Smooth muscle cell (in vitro differentiated cells): Measurements from ENCODE around the gene TIE1. TPM values are rescaled to one million over a fixed set of nuclear protein-coding genes. Genes with fewer than 3 reads are reported as not detected.

ENCODE experiments used
- DNase-seq: peaks from one replicate; lab custom pipeline; 2025; ENCODE audit not compliant: unreplicated experiment; lab: John Stamatoyannopoulos, UW
- H2AFZ ChIP-seq: fragments of 200-600 bp; sonication (generic); 2 replicates; pipeline ENCODE4 v1.6.0; 2016; ENCODE audit warnings: antibody characterized with exemption, low read depth, mild to moderate bottlenecking
- H3F3A ChIP-seq: fragments of 200-600 bp; sonication (generic); 2 replicates; pipeline ENCODE4 v1.6.0; 2017; ENCODE audit warnings: antibody characterized with exemption, low read depth
- H3K27ac ChIP-seq: fragments of 200-600 bp; sonication (generic); 2 replicates; pipeline ENCODE4 v1.5.1; 2016; ENCODE audit warnings: low read depth, mild to moderate bottlenecking
- H3K27me3 ChIP-seq: fragments of 200-600 bp; sonication (generic); 2 replicates; pipeline ENCODE4 v1.6.1; 2016; ENCODE audit warnings: low read depth, mild to moderate bottlenecking
- H3K36me3 ChIP-seq: fragments of 200-600 bp; sonication (generic); 2 replicates; pipeline ENCODE4 v1.5.1; 2016; ENCODE audit warnings: low read depth
- H3K4me1 ChIP-seq: fragments of 200-600 bp; sonication (generic); 2 replicates; pipeline ENCODE4 v1.5.1; 2016; ENCODE audit warnings: low read depth
- H3K4me2 ChIP-seq: fragments of 200-600 bp; sonication (generic); 2 replicates; pipeline ENCODE4 v1.6.0; 2016; ENCODE audit warnings: mild to moderate bottlenecking
- H3K4me3 ChIP-seq: fragments of 200-600 bp; sonication (generic); 2 replicates; pipeline ENCODE4 v1.5.1; 2016; ENCODE audit warnings: mild to moderate bottlenecking
- H3K79me2 ChIP-seq: fragments of 200-600 bp; sonication (generic); 2 replicates; pipeline ENCODE4 v1.6.0; 2016; ENCODE audit warnings: low read depth, mild to moderate bottlenecking
- H3K9ac ChIP-seq: fragments of 200-600 bp; sonication (generic); 2 replicates; pipeline ENCODE4 v1.6.0; 2016; ENCODE audit warnings: low read depth
- H3K9me3 ChIP-seq: fragments of 200-600 bp; sonication (generic); replicated peaks from 2 replicates; pipeline ENCODE4 v1.5.1; 2016; ENCODE audit warnings: low read depth
- H4K20me1 ChIP-seq: fragments of 200-600 bp; sonication (generic); 2 replicates; pipeline ENCODE4 v1.6.0; 2016; ENCODE audit warnings: low read depth
- WGBS: methylation state at CpG from one replicate; pipeline ENCODE4 v1.1.7; 2016; ENCODE audit warnings: low lambda C conversion rate; 5-methylcytosine and 5-hydroxymethylcytosine counted together
- polyA plus RNA-seq: library from polyadenylated mRNA; unstranded; fragments of >200 nt; fragmentation: Nextera tagmentation; extraction: Ambion mirVana; gene quantifications from 2 replicates; pipeline ENCODE4 v1.2.1, GENCODE V29; 2016
- total RNA-seq: library from RNA; depleted of rRNA; stranded (reverse); fragments of >200 nt; gene quantifications from 2 replicates; pipeline ENCODE4 v1.2.3, GENCODE V29; 2014
- TF ChIP-seq, protein P1 (sequence below): fragments of 200-600 bp; sonication (generic); IDR thresholded peaks from 2 replicates; pipeline ENCODE4 v1.5.1; 2017; ENCODE audit warnings: borderline replicate concordance, mild to moderate bottlenecking, antibody characterized with exemption; ENCODE audit not compliant: insufficient read depth, poor library complexity, severe bottlenecking

The TIE1 gene
- total and polyA plus RNA-seq, 2 experiments from 2014 or later = 0.18 to 0.73 TPM

DNA sequence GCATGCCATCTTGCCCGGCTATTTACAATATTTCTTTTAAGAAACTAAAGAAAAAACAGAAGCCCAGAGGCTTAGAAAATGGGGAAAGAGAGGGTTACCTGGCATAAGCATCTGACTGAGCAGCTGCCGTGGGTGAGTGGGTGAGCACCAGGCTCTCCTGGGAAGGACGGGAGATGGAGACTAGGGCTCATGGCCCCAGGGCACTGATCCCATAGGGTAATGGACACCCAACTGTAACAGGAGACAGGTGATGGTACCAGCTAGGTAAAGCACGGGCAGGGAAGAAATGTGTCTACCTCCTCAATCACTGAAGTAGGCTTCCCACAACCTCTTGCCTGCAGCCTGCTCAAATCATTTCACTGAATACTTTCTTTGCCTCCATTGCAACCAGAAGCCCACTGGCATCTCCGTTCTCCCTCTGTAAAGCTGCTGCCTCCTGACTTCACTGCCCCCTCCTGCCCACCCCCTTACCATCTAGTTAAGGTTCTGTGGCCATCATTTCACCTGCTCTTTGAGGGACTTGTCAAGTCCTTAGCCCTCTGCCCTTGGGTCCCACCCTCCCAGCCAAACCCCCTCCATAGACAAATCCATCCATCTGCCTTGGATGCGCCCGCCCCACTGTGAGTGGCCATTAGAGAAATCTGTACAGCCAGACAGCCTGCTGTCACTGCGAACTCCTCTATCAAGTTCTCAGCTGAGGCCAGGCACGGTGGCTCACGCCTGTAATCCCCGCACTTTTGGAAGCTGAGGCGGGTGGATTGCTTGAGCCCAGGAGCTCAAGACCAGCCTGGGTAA lies 24.8 kb upstream of the TIE1 start:
- Histone ChIP-seq H3K79me2 (no peaks in the 10 kb centered on the region), H3K9me3 (no peaks in the 10 kb centered on the region), H3K36me3 (no peaks in the 10 kb centered on the region), H3K27ac (no peak overlapping the region), H3F3A (no peaks in the 10 kb centered on the region), H2AFZ (no peak overlapping the region), H3K9ac (no peak overlapping the region), H3K4me2 (no peak overlapping the region), H3K4me3 (no peak overlapping the region), H3K4me1 (peaks cover 5% of the 10 kb centered on the region), H4K20me1 (no peaks in the 10 kb centered on the region), H3K27me3 (no peaks in the 10 kb centered on the region)
- TF ChIP-seq, protein P1, sequence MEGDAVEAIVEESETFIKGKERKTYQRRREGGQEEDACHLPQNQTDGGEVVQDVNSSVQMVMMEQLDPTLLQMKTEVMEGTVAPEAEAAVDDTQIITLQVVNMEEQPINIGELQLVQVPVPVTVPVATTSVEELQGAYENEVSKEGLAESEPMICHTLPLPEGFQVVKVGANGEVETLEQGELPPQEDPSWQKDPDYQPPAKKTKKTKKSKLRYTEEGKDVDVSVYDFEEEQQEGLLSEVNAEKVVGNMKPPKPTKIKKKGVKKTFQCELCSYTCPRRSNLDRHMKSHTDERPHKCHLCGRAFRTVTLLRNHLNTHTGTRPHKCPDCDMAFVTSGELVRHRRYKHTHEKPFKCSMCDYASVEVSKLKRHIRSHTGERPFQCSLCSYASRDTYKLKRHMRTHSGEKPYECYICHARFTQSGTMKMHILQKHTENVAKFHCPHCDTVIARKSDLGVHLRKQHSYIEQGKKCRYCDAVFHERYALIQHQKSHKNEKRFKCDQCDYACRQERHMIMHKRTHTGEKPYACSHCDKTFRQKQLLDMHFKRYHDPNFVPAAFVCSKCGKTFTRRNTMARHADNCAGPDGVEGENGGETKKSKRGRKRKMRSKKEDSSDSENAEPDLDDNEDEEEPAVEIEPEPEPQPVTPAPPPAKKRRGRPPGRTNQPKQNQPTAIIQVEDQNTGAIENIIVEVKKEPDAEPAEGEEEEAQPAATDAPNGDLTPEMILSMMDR = no peak
- no peak for DNase-seq
- 84% methylated on average over 12 of the region's 12 CpGs for WGBS

GRCh38 chr1:43276673-43277072 lies 24.1 kb upstream of the TIE1 start:
- H3K9ac ChIP-seq = no peak overlapping the region
- DNase-seq = no peak
- H3F3A ChIP-seq = no peaks in the 10 kb centered on the region
- H3K79me2 ChIP-seq = no peaks in the 10 kb centered on the region
- no peaks in the 10 kb centered on the region for H3K4me1 ChIP-seq
- H3K27me3 ChIP-seq = no peaks in the 10 kb centered on the region
- no peak overlapping the region for H3K4me3 ChIP-seq
- WGBS = 90% methylated on average over 7 of the region's 7 CpGs
- no peaks in the 10 kb centered on the region for H4K20me1 ChIP-seq
- TF ChIP-seq, protein P1 = no peak
- no peak overlapping the region for H2AFZ ChIP-seq
- H3K9me3 ChIP-seq = no peaks in the 10 kb centered on the region
- H3K4me2 ChIP-seq = no peak overlapping the region
- no peaks in the 10 kb centered on the region for H3K36me3 ChIP-seq
- no peak overlapping the region for H3K27ac ChIP-seq

DNA sequence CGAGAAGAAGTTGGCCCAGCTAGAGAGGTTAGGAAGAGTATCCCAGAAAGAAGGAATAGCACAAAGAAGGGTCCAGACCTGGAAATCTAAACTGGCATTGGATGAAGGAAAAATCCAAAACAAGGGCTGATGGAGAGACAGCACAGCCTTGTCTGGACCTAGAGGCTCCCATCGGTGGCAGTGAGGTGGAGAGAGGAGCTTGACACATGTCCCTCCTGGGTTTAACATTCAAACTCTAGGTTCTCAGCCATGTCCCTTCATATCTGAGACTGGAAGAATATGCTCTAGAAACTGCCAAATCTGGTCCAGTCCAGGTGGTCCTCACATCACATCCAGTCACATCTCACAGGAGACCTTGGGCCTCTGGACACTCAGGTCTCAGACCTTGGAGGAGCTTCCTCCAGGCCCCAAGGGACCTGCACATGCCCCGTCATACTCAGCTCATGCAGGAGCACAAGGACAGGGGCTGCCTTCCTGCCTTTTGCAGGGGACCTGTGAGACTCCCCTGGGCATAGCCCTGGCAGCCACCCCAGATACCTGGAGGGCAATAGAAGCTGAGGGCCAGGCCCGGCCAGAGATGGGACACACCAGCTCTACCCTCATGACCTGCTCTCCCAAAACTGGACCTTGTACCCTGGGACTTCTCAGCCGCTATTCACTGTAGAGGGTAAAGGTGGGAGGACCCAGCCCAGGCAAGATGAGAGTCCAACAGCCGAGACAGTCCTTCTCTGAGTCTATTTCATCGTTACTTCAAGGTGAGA lies 23.5 kb upstream of the TIE1 start:
- Histone ChIP-seq H3K79me2 (no peaks in the 10 kb centered on the region), H3F3A (no peaks in the 10 kb centered on the region), H3K27ac (no peak overlapping the region), H3K4me3 (no peak overlapping the region), H3K4me1 (no peaks in the 10 kb centered on the region), H3K9ac (no peak overlapping the region), H3K4me2 (no peak overlapping the region), H2AFZ (no peak overlapping the region), H3K9me3 (no peaks in the 10 kb centered on the region), H3K27me3 (no peaks in the 10 kb centered on the region), H4K20me1 (no peaks in the 10 kb centered on the region), H3K36me3 (no peaks in the 10 kb centered on the region)
- WGBS = 95% methylated on average over 7 of the region's 7 CpGs
- DNase-seq = no peak
- TF ChIP-seq, protein P1 = no peak
